ENCODE data around the gene NEURL4. TPM values are rescaled to one million over a fixed set of nuclear protein-coding genes. Genes with fewer than 3 reads are reported as not detected.
"Not testable (repeated sequence)": the region's sequence is repeated elsewhere in the genome, so short reads cannot be mapped to it uniquely, and the experiment has no call there.

The NEURL4 gene
- total RNA-seq, 4 donors from 2014 or later = 9.7 to 18.7 (median 14.4) TPM

DNA sequence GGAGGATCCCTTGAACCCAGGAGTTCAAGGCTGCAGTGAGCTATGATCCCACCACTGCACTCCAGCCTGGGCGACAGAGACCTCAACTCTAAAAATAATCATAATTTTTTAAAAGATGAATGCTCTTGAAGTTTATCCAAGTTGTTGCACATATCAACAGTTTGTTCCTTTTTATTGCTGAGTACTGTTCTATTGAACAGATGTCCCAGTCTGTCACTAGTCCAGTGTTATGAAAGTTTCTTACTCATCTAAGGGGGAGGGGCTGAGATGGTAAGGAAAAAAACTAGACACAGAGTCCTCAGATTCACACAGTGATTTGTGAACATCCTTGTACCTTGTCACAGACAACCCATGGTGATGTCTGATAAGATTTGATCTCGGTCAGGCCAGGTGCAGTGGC, 11.0 kb upstream of the NEURL4 start:
- no peak for TF ChIP-seq POLR2A (IDR thresholded peaks at IDR 0.05)
- TF ChIP-seq, protein P1, sequence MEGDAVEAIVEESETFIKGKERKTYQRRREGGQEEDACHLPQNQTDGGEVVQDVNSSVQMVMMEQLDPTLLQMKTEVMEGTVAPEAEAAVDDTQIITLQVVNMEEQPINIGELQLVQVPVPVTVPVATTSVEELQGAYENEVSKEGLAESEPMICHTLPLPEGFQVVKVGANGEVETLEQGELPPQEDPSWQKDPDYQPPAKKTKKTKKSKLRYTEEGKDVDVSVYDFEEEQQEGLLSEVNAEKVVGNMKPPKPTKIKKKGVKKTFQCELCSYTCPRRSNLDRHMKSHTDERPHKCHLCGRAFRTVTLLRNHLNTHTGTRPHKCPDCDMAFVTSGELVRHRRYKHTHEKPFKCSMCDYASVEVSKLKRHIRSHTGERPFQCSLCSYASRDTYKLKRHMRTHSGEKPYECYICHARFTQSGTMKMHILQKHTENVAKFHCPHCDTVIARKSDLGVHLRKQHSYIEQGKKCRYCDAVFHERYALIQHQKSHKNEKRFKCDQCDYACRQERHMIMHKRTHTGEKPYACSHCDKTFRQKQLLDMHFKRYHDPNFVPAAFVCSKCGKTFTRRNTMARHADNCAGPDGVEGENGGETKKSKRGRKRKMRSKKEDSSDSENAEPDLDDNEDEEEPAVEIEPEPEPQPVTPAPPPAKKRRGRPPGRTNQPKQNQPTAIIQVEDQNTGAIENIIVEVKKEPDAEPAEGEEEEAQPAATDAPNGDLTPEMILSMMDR (IDR thresholded peaks at IDR 0.05) = no peak
- Histone ChIP-seq H3K4me1 (peaks cover 0 to 9% (median 0%) of the 10 kb centered on the region in 3 donors), H3K36me3 (no peaks in the 10 kb centered on the region), H3K9me3 (no peaks in the 10 kb centered on the region), H3K27me3 (peaks cover 0 to 58% (median 3%) of the 10 kb centered on the region in 4 donors), H3K4me3 (no peak overlapping the region), H3K27ac (no peak overlapping the region)
- no peak for DNase-seq
- 77 to 86% methylated on average over 2 of the region's 2 CpGs for WGBS, 2 donors
- intact Hi-C loops (cut with DNase I) = no loop called here

DNA sequence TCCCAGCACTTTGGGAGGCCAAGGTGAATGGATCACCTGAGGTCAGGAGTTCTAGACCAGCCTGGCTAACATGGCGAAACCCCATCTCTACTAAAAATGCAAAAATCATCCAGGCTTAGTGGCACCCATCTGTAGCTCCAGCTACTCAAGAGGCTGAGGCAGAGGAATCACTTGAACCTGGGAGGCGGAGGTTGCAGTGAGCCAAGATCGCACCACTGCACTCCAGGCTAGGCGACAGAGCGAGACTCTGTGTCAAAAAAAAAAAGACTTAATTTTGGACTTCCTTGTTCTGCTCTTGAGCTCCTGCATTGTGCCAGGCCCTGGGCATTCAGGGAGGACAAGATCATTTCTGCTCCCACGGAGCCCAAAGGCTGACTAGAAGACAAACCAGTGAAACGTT, 8.5 kb upstream of the NEURL4 start:
- H3K27ac ChIP-seq; intact Hi-C loops (cut with DNase I); DNase-seq; H3K36me3 ChIP-seq; H3K4me1 ChIP-seq; H3K9me3 ChIP-seq: not testable (repeated sequence)
- 51 to 61% methylated on average over 3 to 4 of the region's 7 CpGs for WGBS, 2 donors
- Histone ChIP-seq H3K4me3 (peak overlapping the region in 2 of 4 donors; percentile 40 to 57), H3K27me3 (peaks cover 0 to 62% (median 0%) of the 10 kb centered on the region in 4 donors)

DNA sequence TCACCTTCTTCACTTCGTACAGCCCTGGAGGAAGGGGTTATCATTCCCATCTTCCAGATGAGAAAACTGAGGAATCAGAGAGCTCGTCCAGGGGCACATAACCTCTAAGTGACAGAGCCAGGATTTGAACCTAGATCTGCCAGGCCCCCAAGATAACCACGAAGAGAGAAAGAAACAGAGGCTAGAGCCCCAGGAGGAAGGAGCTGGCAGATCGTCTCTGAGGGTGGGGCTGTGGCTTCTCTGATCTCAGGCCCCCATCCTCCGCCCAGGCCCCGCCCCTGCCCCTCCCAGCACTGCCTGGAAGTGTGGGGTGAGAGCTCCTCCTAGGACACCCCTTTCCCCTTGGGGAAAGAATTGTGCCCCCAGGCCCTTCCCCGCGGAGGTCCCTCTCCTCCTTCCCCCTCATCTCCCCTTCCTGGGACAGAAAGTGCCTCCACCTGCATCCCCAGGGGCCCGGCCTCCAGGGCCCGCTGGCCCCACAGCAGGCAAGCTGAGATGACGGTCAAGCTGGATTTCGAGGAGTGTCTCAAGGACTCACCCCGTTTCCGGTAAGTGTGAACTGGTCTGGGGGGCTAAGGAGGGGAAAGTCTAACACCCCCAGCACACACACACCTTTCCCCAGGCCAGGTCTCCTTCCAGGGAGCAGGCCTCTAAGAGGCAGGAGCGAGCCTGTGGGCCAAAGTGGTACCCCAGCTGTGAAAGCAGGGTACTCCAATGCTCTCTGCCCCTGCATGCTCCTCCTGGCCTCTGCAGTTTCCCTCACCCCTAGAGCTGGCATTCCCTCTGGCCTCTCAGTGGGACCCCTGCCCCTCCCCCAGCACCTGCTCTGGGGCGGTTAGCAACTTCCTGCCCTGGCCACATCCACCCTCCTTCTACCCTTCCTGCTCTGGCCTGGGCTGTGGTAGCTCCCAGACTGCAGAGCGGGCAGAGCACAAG, 7.4 kb upstream of the NEURL4 start, which contains the start of gene ACAP1:
Gene ACAP1, plus strand, starts transcription at position 290 of the 936 bp plus-strand sequence. Its CDS starts 206 bp downstream, at position 496.
- no peak for DNase-seq
- Histone ChIP-seq H3K4me3 (peak within 1 kb of the TSS; percentile 11 to 57 (median 37)), H3K4me1 (peaks cover 0 to 9% (median 0%) of the 10 kb centered on the region in 3 donors), H3K27me3 (peaks cover 0 to 51% (median 0%) of the 10 kb centered on the region in 4 donors), H3K9me3 (no peaks in the 10 kb centered on the region), H3K27ac (peak within 1 kb of the TSS; percentile 24 to 59 (median 48)), H3K36me3 (no peaks in the 10 kb centered on the region)
- TF ChIP-seq, protein P1 (IDR thresholded peaks at IDR 0.05) = no peak
- TF ChIP-seq POLR2A (IDR thresholded peaks at IDR 0.05) = no peak
- intact Hi-C loops (cut with DNase I) = no loop called here
- WGBS, 2 donors = 18 to 38% methylated on average over 5 to 8 of the region's 17 CpGs

DNA sequence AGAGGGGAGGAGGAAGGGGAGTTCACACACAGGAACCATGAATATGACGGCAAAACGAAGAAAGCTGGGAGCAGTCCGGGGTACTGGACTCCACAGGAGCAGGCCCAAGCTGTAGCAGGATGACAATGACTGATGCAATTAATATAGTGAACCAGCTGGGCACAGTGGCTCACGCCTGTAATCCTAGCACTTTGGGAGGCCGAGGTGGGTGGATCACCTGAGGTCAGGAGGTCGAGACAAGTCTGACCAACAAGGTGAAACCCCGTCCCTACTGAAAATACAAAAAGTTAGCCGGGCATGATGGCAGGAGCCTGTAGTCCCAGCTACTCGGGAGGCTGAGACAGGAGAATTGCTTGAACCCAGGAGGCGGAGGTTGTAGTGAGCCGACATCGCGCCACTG, 6.6 kb upstream of the NEURL4 start:
- 72 to 76% methylated on average over 13 of the region's 13 CpGs for WGBS, 2 donors
- DNase-seq; H3K4me3 ChIP-seq; intact Hi-C loops (cut with DNase I); H3K36me3 ChIP-seq; H3K9me3 ChIP-seq; H3K27ac ChIP-seq: not testable (repeated sequence)
- Histone ChIP-seq H3K4me1 (peaks cover 0 to 12% (median under 1%) of the 10 kb centered on the region in 3 donors), H3K27me3 (peaks cover 0 to 44% (median 0%) of the 10 kb centered on the region in 4 donors)

DNA sequence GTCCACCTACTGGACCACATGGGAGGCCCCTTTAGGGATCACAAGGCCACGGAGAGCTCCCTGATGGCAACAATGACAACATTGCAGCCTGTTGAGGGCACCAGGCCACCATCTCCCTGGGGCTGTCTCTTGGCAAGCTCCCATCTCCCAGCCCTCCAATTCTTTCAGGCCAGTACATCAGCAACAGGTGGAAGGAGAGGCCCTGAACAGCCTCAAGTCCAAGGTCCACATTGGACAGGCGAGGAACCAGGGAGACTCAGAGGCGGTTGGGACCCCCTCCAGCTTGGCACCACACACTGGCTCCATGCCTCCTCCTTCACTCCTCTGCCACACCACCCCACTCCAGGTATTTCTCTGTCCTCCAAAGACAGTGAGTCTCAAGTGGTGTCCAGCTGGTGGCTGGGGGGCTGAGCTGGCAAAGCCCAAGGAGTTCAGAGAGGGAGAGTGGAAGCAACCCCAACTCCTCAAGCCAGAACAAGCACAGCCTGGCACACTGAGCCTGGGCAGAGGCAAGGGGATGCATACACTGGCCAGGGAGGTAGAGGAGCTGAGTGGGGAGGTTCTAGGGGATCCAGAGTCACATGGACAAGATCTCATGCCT, 5.9 kb upstream of the NEURL4 start:
- no peaks in the 10 kb centered on the region for H3K36me3 ChIP-seq
- no peak overlapping the region for H3K4me3 ChIP-seq
- intact Hi-C loops (cut with DNase I) = no loop called here
- 69 to 93% methylated on average over 2 to 3 of the region's 3 CpGs for WGBS, 2 donors
- H3K9me3 ChIP-seq = no peaks in the 10 kb centered on the region
- no peak for DNase-seq
- TF ChIP-seq, protein P1 (IDR thresholded peaks at IDR 0.05) = no peak
- TF ChIP-seq POLR2A (IDR thresholded peaks at IDR 0.05) = no peak
- no peak overlapping the region for H3K27ac ChIP-seq
- H3K27me3 ChIP-seq = peaks cover 0 to 39% (median 0%) of the 10 kb centered on the region in 4 donors
- peaks cover 0 to 20% (median 7%) of the 10 kb centered on the region in 3 donors for H3K4me1 ChIP-seq

DNA sequence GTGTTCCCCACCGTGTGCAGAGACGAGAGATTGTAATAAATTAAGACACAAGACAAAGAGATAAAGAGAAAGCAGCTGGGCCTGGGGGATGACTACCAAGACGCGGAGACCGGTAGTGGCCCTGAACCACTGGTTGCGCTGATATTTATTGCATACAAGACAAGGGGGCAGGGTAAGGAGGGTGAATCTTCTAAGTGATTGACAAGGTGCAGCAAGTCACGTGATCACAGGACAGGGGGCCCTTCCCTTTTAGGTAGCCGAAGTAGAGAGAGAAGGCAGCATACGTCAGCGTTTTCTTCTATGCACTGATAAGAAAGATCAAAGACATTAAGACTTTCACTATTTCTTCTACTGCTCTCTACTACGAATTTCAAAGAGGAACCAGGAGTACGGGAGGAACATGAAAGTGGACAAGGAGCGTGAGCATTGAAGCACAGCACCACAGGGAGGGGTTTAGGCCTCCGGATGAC, 3.5 kb upstream of the NEURL4 start:
- H3K9me3 ChIP-seq; H3K27ac ChIP-seq; H3K36me3 ChIP-seq; intact Hi-C loops (cut with DNase I); DNase-seq; H3K4me3 ChIP-seq: not testable (repeated sequence)
- Histone ChIP-seq H3K27me3 (peaks cover 0 to 39% (median 0%) of the 10 kb centered on the region in 4 donors), H3K4me1 (peaks cover 11 to 34% (median 17%) of the 10 kb centered on the region in 3 donors)
- WGBS, 2 donors = 46 to 57% methylated on average over 10 of the region's 14 CpGs

All from esophagus squamous epithelium (tissue), 5 donors.